Left lobe of liver (tissue), 2 donors: ENCODE measurements around the gene CROCC2. TPM values are rescaled to one million over a fixed set of nuclear protein-coding genes. Genes with fewer than 3 reads are reported as not detected.

ENCODE experiments used
- ATAC-seq: fragments of 200-7000 bp; cut with Tn5 transposase; one replicate; pipeline ENCODE4 v1.9.1; 2020; ENCODE audit warnings: mild to moderate bottlenecking, moderate library complexity
- DNase-seq: peaks from one replicate; pipeline ENCODE4 v3.0.0-alpha.2; 2020; ENCODE audit warnings: low spot score
- total RNA-seq: library from RNA; stranded (reverse); gene quantifications from one replicate; pipeline ENCODE4 v1.2.1, GENCODE V29; 2021
- donor health status: DM: no; HTN: no; CAD: no; lungs with moderate emphysema.
- donor health status: DM: no; HTN: yes; CAD: no.

Gene CROCC2
- total RNA-seq, 1 donor from 2014 or later: 0.05 TPM

DNA sequence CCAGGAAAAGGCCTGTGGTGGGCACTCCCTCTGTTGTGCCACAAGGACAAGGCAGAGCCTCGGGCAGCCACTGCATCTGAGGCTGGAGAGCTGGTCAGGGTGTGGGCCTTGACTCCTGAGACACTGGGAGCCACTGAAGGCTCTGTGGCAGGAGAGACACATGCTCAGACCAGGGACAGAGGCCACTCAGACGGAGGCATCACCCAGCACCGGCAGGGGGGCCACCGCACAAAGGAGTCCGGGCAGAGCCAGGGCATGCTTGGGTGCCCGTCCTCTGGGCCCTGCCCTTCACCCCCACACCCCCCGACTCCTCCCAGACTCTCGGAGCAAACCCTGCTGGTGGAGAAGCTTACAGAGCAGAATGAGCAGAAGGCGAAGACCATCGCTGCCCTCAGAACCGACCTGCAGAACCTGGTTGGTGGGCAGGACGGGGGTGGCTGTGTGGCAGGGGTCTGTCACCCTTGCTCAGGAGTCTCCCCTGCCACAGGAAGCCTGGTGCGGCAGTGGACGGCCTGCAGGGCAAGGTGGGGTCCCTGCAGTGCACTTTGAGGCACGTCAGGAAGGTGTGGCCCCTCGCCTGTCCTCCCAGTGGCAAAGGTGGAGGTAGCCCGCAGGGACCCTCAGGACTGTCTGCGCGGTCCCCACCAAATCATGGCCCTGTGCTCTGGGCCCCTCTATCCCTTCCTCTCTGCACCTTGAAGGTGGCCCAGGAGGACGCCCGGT, 26.0 kb downstream of the CROCC2 start:
- DNase-seq: no peak
- no peak for ATAC-seq

DNA sequence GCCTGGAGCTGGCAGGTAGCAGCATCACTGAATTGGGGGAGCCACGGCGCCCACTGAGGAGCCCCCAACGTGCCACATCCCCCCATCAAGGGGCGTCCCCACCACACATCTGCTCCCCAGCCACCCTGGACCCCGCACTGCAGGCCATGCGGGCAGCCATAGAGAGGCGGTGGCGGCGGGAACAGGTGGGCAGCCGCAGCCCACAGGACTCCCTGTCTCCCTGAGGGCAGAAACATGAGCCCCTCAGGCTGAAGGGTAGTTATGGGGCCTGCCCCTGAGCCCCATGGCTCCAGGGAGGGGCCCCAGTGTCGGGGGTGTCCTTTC, 26.6 kb downstream of the CROCC2 start:
- peak; percentile 37 for DNase-seq
- ATAC-seq: no peak

DNA sequence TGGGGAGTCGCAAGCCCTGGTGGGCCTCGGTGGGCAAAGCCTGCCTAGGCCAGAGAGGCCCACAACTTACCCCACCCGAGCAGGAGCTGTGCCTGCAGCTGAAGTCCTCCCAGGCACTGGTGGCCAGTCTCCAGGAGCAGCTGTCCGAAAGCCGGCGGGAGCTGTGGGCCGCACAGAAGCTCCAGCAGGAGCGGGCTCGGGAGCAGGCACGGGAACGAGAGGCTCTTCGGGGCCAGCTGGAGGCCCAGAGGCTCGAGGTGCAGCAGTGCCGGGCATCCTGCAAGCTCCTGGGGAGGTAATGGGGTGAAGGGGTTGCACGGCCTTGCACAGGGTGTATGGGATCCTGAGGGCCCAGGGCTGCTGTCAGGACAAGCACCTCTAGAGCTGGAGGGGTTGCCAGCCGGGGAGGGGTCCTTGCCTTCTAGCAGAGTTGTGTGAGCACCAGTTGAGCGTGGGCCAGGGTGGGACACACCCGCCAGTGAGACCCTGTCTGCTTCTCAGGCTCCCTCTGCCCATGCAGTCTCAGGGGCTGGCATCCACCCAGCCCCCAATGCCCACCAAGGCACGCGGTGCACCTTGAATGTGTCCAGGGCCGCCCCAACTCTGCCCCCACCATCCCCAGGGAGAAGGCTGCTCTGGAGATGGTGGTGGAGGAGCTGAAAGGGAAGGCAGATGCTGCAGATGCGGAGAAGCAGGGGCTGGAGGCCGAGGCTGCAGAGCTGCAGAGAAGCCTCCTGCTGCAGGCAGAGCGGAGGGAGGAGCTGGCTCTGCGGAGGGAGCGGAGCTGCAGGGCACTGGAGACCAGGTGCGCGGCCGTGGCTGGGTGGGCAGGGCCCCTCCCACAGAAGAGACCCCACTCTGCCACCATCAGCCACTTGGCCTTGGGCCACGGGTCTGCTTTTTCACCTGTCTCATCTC, 27.2 kb downstream of the CROCC2 start:
- no peak for ATAC-seq
- DNase-seq: peak; percentile 42

GRCh38 chr2:240933966-240934700, 28.0 kb downstream of the CROCC2 start:
- no peak for ATAC-seq
- DNase-seq: no peak

- ATAC-seq (no peak), DNase-seq (peak; percentile 41)
Measured at GRCh38 chr2:240934701-240935102, 28.6 kb downstream of the CROCC2 start.

GRCh38 chr2:240935103-240935876, 29.2 kb downstream of the CROCC2 start:
- ATAC-seq (no peak), DNase-seq (peak; percentile 42)

DNA sequence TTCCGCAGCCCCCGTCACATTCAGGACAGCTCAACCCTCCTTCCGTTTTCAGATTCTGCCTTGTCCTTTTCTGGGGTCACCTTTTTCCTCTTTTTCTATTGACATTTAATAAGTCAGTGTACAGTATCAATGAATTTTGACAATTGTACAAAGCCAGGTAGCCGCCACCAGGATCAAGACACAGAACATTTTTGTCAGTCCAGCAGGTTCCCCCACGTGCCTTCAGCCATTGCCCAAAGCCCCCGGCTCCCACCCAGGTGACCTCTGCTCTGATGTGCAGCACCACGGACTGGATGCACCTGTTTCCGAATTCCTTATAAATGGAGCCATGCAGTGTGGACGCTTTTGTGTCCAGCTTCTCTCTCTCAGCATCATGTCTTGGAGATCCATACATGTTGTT, 30.0 kb downstream of the CROCC2 start:
- no peak for ATAC-seq
- DNase-seq: no peak

DNA sequence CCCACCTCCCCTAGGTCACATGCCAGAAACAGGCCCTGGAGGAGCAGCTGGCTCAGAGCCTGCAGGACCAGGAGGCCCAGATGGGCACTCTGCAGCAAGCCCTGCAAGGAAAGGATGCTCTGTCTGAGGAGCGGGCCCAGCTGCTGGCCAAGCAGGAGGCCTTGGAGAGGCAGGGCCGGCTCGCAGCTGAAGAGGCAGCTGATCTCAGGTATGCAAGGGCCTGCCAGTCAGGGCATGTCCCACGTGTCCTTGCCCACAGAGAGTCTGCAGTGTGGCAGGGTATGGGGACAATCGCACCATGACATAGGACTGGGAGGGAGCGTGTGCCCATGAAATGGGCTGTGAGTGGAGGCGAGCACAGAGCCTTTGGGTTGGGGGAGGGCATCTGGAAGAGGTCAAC, 39.9 kb downstream of the CROCC2 start:
- ATAC-seq (no peak), DNase-seq (peak; percentile 34)

GRCh38 chr2:240946654-240947053, 40.5 kb downstream of the CROCC2 start:
- no peak for ATAC-seq
- DNase-seq: no peak

GRCh38 chr2:240947176-240947575, 41.0 kb downstream of the CROCC2 start:
- ATAC-seq (no peak), DNase-seq (peak; percentile 37)

GRCh38 chr2:240947607-240948006, 41.5 kb downstream of the CROCC2 start:
- no peak for DNase-seq

DNA sequence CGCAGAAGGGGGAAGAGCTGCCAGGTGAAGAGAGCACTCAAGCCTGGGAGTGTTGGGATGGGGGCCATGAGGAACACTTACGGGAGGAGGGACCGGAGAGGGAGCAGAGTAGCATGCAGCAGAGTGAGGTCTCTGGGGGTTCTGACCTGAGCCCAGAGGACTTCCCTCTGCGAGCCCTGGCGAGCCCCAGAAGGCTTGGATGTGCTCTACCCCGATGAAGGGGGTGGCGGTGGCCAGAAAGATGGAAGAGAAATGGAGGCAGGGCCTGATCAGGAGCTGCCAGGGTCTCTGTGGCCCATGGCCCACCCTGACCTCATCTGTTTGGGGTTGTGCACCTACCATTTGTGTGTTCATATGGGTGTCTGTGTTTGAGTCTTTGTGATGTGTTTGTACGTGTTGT, 42.0 kb downstream of the CROCC2 start:
- no peak for ATAC-seq
- DNase-seq: no peak

More at GRCh38 chr2:240947607-240948006, 41.5 kb downstream of the CROCC2 start:
- ATAC-seq: no peak

DNA sequence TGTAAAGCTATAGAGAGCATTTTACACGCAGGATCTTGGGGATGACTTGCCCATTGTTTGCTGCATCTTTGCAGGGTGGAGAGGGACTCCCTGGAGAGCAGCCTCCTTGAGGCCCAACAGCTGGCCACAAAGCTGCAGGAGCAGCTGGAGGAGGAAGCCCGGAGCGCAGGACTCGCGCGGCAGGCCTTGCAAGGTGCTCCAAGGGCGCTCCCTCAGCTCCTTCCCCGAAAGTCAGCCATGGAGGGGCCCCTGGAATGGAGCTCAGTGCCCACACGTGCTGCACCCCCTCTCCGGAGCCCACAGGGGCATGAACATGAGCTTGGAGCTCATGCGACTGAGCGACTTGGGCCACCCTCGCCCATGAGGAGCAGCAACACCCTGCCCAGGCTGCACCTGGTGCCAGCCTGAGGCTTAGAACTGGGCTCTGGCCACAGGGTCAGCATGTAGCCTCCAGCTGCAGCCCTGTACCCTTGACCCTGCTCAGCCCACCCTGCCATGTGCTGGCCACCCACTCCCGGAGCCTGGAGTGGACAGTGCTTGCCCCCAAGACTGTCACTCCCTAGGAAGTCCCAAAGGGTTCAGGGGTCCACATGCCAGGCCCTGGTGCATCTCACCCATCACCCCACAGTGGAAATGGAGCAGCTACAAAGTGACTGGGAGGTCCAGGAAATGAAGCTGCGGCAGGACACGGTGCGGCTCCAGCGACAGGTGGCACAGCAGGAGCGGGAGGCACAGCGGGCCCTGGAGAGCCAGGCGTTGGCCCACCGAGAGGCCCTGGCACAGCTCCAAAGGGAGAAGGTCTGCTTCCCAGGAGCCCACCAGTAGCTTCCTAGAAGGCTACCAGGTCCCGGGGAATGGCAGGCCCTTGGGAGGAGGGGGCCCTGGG, 43.0 kb downstream of the CROCC2 start:
- DNase-seq (peak; percentile 44), ATAC-seq (no peak)

DNA sequence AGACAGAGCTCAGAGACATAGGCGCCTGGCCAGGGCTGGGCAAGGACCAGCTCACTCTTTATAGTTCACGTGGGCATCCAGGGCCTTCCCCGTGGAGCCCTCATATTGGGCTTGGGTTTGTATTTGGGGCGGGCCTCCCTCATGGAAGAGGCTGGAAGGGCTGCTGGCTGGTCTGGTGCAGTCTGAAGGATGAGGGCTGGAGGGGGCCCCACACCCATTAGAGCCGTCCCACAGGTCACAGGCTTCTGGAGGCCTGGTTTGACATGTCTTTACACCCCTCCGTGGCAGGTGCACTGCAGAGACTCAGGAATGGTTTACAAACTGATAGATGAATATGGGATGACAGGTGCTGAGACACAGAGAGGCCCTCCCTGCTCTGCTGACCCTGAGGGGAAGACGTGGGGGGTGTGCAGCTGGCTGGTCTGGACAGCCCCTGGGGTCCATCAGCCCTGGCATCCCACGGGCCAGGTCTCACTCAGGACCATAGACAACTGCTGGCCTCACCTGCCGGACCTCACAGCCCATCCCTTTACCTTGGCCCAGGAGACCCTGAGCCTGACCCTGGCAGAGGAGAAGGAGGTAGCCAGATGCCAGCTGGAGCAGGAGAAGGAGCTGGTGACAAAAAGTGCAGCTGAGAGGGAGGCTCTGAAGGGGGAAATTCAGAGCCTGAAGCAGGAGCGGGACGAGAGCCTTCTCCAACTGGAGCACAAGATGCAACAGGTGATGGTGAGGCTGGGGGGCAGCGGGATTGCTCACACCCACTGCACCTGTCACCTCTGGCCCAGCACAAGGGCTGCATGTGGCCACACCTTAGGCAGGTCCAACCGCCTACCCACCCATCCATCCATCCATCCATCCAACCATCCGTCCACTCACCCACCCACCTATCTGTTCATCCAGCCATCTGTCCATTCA, 43.9 kb downstream of the CROCC2 start:
- ATAC-seq: no peak

GRCh38 chr2:240951045-240951594, 45.0 kb downstream of the CROCC2 start:
- no peak for ATAC-seq
- DNase-seq: no peak

More for the DNA sequence above, 43.9 kb downstream of the CROCC2 start:
- peak; percentile 39 for DNase-seq

GRCh38 chr2:240952496-240953246, 46.5 kb downstream of the CROCC2 start:
- peak; percentile 22 for ATAC-seq
- peak; percentile 37 for DNase-seq
